Activated CD4-positive, alpha-beta T cell treated with anti-CD3 and anti-CD28 coated beads for 48 hours (primary cell): ENCODE results near the gene RRAS.

Experiments
- DNase-seq: peaks from one replicate; pipeline ENCODE4 v3.0.0-alpha.2; 2020

The RRAS gene

DNA sequence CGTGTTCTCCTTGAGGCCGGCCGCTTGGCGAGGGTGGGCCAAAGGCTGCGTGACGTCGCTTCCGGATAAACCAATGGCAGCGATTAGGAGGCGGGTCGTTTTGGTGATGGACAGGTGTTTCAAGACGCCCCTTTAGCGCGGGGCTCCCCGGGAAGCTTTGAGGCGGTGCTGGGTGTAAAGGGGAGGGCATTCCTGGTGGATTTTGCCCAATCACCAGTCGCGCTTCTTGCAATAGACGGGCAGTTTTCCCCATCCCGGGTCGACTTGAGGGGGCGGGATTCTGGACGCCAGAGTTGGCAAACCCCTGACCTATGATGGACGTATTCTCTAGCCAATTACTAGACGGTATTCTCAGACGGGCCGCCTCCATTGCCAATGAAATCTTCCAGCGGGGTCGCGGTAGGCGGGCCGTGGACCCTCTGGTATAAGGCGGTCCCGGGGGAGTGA is 36.9 kb upstream of the RRAS start:
- DNase-seq, result peak; percentile 99

DNA sequence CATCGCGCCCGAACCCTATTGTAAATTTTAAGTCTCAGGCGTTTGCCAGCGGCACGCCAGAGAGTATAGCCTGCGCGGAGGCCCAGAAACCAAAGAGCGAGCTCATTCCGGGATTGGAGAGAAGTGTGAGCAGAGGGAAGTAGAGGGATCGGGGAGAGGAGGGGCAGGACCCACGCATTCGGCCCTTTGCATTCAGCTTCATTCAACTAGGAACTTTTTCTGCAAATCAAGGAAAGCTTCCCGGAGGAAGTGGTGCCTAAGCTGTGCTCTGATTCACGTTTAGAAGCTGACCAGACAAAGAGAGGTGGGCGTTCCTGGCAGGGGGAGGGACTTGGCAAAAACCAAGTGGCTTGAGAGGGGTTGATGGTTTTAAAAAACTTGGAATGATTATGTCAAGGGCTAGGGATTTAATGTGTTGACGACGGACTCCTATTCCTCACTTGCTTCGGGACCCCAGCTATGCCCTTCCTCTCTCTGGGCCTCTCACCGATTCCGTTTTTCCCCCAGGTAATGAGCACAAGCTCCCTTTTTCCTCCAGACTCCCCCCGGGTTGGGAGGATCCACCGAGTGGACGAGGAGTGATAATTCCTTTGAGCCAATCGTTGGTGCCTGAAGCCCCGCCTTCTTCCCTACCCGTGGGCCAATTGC is 36.3 kb upstream of the RRAS start:
- peak; percentile 48 for DNase-seq

DNA sequence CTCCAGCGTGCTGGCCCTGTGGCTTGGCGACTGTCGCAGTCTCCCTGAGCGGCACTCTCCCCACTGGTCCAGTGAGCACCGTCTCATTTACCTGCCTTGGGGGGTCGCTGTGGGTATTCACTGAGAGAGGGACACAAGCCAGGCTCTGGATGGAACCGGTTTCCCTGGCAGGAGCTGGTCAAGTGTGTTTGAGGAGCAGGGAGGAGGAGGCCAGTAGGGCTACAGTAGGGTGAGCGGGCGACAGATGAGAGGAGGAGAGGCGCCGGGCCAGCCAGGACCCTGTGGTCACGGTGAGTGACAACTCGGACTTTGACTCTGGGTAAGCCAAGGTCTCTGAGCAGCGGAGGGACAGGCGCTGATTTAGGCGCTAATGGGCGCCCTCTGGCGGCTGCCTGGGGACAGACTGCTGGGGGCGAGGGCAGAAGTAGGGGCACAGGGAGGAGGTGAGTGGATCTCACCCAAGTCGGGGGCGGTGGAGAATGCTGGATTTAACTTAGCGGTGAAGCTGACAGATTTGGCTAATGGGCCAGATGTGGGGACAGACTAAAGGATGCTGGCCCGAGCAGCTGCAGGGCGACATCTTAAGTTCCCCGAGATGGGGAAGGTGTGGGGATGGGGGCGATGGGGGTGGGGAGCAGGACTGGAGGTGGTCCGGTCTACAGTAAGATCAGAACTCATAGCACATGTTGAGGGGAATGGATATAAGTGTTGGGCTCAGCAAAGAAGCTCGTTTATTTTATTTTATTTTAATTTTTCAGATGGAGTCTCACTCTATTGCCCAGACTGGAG is 32.4 kb upstream of the RRAS start:
- peak; percentile 84 for DNase-seq

DNA sequence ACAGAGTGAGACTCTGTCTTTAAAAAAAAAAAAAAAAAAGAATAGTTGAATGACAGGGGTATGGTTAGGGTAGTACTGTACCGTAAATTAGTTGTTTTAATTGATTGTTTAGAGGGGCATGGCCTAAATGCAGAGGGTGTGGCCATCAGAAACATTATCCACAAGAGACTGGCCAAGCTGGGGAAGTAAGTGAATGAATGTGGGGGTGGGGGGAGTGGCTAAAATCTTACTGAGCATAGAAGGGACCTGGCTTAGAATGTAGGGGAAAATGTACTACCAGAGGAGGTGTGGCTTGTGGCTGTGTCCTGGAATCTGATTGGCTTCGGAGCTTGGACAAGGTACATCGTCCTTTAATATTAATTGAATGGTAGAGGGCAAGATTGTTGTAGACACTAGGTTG is 29.6 kb upstream of the RRAS start:
- DNase-seq, result no peak

DNA sequence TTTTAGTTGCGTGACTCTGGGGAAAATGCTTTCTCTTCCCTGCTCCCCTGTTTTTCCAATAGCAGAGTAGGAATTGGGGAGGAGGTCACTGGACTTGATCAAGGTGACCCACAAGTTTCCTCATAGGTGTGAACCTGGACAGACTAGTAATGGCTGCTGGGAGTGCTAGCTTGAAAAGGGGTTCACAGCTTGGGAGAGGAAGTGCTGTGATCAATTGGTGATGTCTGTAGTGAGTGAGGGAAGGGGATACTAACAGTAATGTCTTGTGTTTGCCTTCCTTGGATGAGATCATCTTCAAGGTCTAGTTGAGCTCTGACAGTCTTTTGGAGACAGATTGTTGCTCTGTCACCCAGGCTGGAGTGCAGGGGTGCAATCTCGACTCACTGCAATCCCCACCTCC is 27.5 kb upstream of the RRAS start:
- no peak for DNase-seq

DNA sequence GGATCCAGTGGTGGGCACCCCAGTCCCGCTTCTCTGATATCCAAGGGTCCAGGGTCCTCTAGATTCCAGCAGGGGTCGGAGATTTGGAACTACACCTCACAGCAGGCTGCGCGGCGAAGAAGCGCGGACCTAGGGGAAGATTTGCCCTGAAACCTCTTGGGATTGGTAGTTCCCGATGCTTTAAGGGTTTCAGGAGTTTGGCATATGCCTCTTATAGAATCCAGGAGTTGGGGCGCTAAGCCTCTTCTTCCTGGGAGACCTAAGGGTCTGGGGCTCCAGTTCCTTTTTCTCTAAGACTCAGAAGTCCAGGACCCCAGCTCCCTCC is 26.1 kb upstream of the RRAS start:
- no peak for DNase-seq

DNA sequence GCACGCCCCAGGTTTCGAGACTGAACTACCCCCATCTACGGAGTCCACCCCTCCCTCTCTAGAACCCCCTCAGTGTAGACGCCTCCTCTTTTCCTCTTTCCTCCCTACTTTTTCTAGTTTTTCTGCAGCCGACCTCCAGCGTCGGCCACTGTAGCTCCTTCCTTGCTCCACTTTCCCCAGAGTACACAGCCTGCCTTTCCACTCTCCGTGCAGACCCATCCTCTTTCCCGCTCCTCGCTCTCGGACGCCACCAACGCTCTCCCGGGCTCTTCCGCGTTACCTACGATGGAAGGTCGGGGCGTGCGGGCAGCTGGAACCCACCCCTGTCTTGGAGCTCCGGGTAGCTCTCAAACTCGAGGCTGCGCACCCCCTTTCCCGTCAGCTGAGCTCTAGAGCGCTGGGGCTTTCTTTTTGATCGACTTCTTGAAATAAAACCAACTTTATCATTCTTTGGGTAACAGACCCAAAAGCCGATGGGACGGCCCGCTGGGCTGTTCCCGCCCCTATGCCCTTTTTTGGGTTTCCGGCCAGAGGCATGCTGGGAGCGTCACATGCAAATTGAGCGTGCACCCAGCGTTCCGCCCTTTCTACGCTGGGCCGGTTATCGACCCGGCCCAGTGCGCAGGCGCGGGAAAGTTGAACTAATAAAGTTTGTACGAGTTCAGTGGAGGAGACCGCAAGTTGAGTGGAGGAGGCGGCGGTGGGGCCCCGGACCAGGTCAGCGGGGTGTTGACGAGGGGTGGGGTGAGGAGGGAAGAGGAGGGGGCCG is 25.6 kb upstream of the RRAS start, which contains the start of the genes BCL2L12 and IRF3:
TSS of gene BCL2L12 (plus strand) at position 583 of the 769 bp plus-strand sequence. CDS start 760 bp downstream, outside the sequence.
TSS of gene IRF3 (minus strand) at position 507 of the 769 bp plus-strand sequence. CDS start 1,019 bp downstream, outside the sequence.
- peak; percentile 100 for DNase-seq

DNA sequence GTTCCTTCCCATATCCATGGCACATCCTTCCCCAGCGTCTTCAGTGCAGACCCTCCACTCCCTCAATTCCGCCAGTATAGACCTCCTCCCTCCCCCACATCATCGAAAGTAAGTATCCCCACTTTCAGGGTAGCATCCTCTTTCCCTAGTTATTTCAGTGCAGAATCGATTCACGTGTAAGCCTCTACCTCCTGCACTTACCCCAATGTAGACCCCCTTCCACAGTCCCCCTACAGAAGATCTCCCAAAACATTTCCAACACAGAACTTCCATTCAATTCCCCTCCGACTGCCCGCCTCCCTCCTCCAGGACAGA is 25.1 kb upstream of the RRAS start:
- DNase-seq, result no peak

DNA sequence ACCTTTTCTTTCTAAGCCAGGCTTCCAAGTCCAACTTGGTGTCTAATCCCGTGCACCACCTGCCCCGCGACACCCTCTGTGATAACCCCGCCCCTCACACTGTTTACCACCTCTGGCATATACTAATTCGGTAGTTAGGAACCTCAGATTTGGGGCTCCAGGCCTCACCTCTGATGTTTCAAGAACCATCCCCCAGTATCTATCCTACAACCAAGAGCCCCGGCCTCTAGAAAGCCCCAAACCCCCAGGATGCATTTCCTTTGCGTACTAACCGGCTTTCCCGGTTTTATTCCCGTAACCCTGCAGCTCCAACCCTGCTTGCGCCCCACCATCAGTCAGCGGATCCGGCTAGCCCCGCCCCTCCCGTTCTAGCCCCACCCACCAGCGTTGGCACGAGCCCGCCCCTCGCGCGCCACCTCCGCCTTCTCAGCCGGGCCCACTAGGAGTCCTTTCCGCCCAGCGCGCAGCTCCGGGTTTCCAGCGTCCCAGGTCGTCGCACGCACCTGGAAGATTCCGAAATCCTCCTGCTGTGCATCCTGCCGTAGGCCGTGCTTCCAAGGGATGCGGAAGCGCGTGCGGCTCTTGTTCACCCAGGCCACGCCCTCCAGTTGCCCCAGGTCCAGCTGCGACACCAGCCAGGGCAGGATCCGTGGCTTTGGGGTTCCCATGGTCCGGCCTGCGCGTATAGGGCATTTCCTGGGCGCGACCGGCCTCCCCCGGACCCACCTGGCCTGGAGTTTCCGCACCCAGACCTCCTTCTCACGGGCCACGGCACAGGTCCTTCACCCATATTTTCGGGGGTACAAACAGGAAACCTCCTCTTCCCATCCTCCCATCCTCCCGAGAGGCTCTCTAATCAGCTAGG is 24.5 kb upstream of the RRAS start:
- DNase-seq, result peak; percentile 94

DNA sequence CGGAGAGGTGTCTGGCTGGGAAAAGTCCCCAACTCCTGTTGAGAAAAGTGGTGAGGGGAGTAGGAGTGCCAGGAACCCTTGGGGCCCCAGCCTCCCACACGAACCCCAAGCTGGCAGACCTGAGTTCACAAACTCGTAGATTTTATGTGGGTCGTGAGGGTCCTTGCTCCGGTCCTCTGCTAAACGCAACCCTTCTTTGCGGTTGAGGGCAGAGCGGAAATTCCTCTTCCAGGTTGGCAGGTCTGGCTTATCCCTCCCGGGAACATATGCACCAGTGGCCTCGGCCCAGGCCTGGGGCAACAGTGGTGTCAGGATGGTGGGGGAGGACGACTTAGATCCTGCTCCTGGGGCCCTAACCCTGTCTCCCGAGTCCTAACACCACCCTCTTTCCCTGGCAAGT is 23.3 kb upstream of the RRAS start:
- DNase-seq, result no peak

DNA sequence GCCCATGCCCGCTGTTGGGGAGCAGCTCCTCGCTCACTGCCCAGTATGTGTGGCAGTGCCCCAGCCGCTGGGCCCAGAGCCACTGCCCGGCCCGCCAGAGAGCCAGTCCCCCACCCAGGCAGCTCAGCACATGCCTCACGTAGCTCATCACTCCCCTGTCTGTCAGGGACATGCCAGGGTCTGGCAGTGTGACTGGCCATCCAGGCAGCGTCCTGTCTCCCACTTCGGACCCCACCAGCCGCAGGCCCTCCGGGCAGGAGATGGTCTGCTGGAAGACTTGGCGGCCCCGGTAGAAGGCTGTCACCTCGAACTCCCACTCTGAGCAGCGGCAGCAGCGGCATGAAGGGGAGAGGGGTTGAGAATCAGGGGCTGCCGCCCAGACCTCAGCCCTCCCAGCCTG is 22.1 kb upstream of the RRAS start:
- DNase-seq, result no peak

DNA sequence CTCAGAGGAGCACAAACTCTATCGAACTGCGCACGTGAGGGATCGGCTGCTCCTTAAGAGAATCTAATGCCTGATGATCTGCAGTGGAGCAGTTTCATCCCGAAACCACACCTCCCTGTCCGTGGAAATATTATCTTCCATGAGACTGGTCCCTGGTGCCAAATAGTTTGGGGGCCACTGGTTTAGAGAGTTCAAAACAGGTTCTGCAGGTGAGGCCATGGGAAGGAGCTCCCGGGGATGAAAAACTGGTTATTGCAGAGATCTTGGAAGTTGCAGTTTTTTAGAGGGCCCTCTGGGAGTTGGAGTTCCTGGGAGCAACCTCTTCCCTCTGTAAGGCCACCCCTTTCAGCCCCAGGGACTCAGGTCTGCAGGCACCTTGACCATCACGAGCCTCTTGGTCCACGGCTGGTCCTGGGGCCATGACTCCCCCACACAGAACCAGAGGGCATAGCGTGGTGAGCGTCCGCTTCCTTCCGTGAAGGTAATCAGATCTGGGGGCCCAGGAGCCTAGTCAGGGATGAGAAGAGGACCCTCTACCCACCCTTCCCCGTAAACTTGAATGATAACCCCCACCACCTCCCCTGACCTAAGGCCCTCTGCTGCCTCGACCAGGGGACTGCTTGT is 20.5 kb upstream of the RRAS start:
- no peak for DNase-seq

DNA sequence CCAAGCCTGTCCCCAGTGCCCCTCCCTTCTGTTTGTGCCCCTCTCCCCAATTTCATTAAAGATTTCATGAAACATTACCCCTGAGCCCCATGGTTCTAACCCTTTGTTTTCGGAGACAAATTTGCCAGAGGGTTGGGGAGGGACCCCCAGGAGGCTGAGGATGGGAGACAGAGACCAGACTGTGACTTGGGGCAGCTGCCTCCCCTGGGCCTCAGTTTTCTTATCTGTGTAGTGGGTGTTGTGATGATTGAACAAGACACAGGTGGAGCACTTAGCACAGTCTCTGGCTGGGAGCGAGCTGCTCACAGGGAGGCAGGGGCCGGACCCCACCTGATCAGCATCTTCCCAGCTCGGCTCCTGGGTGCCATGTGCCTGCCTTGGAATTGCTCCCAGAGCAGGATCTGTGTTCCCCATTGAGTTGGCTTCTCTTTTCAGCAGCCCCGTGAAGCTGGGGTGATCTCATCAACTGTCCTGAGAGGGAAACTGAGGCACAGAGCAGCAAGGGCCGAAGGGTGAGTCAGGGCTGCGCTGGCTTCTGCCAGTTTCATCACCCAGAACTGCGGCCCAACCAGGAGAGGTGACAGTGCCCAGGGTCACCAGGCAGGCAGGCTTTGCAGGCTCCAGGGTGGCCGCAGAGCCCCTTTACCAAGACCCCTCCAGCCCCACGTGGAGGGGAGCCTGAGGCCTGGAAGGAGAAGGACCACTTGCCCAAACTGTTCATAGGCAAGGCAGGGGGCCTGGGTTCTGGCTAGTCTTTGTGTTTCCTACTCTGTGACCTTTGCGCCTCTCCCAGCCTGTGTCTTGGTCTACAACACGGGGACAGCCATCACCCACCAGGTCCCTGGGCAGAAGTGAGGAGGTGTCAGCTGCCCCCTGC is 18.9 kb upstream of the RRAS start:
- DNase-seq, result no peak

DNA sequence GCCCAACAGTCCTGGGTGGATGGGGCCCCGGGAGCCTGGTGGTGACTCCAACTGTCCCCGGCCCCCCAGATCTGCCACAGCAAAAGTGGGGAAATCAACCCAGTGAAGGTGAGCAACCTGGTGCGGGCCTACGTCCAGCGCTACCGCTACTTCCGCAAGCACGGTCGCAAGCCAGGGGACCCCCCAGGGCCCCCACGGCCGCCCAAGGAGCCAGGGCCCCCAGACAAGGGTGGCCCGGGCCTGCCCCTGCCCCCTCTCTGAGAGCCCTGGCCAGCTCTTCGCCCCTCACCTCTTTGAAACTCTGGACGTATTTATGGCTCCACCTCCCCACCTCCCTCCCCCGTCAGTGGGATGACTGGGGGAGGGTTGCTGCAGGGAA is 18.2 kb upstream of the RRAS start:
- no peak for DNase-seq

DNA sequence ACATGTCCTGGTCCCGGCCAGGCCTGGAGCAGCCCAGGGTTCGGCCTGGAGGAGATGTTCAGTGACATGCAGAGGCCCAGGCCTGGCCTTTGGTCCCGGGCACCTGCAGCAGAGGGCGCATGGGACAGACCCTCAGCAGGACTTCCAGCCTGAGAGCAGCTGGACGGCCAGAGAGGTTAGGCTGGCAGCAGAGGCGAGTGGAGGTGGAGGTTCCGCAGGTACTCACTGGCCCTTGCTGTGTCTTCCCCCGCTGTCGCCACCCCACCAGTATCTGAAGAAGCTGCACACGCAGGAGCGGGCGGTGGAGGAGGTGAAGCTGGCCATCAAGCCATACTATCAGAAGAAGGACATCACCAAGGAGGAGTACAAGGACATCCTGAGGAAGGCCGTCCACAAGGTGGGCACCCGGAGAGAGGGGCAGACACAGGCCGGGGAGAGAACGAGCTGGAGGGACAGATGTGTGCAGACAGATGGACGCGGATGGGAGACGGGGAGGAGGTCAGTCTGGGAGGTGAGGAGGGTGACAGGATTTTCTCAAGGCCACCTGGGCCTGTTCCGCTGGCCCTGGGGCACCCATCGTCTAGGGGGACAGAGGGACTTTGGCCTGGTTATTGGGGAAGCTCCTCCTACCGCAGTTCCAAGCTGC is 17.7 kb upstream of the RRAS start:
- no peak for DNase-seq

DNA sequence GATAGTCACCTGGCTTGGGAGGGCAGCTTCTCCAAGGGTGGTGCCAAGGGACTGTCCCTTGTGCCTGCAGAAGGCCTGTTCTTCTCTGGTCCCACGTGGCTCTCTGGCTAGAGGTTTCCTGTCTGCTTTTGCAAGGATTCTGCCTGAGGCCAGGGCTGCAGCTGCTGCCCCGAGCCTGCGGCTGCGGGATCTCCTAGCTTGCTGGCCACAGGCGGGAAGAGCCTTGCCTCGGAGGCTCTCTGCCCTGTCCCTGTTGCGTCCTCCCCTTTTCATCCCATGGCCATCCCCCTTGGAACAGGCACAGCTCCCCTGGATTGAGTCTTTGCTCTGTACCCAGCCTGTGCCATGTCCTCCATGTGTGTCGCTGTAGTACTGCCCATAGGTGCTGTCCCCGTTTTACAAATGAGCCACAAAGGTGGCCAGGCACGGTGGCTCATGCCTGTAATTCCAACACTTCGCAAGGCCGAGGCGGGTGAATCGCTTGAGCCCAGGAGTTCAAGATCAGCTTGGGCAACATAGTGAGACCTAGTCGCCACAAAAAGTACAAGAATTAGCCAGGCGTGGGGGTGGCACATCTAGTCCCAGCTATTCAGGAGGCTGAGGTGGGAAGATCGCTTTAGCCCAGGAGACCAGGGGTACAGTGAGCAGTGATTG is 16.6 kb upstream of the RRAS start:
- no peak for DNase-seq

DNA sequence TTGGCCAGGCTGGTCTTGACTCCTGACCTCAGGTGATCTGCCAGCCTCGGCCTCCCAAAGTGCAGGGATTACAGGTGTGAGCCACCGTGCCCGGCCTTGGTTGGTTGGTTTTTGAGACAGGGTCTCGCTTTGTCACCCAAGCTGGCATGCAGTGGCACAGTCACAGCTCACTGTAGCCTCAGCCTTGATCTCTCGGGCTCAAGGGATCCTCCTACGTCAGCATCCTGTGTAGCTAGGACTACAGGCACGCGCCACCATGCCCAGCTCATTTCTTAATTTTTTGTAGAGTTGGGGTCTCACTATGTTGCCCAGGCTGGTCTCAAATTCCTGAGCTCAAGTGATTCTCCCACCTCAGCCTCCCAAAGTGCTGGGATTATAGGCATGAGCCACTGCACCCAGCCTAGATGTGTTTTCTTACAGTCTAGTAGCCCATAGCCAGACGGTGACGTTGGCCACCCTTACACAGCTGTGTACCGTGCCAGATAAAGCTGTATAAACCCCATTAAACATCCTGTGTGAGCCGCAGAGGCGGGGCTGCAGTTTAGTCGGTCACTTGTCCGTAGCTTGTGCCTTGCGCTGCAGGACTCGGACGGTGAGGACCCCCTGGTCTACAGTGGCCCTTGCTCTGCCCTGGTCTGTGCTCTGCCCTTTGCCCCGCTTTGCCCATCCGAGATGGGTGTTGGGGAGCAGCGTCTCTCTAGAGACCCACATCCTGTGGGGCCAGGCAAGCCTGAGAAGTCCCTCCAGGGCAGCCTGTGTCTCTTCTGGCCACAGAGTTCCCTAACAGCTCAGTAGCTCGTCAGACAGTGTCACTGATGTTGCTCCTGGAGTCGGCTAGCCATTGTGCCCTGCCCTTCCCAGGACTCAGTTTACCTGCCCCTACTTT is 15.9 kb upstream of the RRAS start:
- DNase-seq, result no peak

DNA sequence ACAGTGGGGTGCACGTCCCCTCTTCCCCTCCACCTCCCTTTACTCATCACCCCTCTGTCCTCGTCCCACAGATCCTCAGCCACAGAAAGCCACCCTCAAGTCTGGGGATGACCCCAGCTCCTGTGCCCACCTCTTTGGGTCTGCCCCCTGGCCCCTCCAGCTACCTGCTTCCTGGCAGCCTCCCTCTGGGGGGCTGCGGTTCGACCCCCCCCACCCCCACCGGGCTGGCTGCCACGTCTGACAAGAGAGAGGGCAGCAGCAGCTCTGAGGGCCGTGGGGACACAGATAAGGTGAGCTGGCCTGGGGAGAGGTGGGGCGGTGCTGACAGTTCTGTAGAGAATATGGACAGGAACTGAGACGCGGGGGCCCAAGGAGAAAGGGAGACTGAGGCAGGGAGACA is 14.6 kb upstream of the RRAS start:
- no peak for DNase-seq

DNA sequence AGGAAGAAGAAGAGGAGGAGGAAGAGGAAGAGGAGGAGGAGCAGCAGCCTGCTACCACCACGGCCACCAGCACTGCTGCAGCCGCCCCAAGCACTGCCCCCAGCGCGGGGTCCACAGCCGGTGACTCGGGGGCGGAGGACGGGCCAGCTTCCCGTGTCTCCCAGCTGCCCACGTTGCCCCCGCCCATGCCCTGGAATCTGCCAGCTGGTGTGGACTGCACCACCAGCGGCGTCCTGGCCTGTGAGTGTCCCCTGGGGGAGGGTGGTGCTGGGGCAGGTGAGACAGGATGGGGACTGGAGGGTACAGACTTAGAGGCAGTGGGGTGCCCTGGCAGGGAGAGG is 13.5 kb upstream of the RRAS start:
- DNase-seq, result no peak
